ENCODE results near the gene TNIK.
A peak's percentile ranks its signal among the peaks of the same experiment; 100 is the strongest.
"Not testable (repeated sequence)": the region's sequence is repeated elsewhere in the genome, so short reads cannot be mapped to it uniquely, and the experiment has no call there.

TNIK gene

DNA sequence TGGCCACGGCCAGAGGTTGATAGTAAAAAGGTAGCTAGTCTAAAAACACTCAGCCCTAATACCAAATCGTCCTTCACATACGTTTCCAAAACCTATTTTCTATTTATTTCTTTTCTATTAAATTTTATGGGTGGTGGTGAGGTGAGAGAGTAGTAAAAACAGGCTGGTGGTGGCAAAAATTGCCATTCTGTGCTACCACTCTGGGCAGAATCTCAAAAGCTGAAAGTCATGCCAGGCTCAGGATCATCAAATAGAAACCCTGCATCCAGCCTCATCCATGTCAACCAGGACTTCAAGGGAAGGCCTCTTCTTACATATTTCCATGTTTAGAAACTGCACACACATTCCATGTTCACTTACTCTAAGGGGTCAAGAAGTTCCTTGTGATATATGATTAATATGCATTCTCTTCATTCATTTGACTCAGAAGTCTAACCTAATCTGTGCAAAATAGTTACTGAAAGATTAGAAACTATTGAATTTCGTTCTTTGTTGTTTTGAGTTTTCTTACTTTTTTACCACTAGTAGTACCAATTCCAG is 153.1 kb downstream of the TNIK start:
- Histone ChIP-seq H3K4ac (ENCODE audit: low read depth in 1 of 2, low read length in 2 of 2) (peak overlapping the region in 1 of 2 experiments; percentile 13), H3K9ac (ENCODE audit: low read length) (peak overlapping the region; percentile 69), H3K79me1 (replicated peaks; ENCODE audit: low read length, poor library complexity, severe bottlenecking) (peaks cover 14% of the 10 kb centered on the region), H3K4me3 (ENCODE audit: insufficient read depth in 1 of 2, low read depth in 1 of 2, low read length in 2 of 2) (no peak overlapping the region), H2BK15ac (ENCODE audit: low read depth, poor library complexity, severe bottlenecking) (no peak overlapping the region), H3K14ac (ENCODE audit: low read length in 2 of 2) (no peak overlapping the region), H3K27me3 (ENCODE audit: control insufficient read depth in 1 of 2, insufficient read depth in 1 of 2, low read length in 2 of 2) (no peaks in the 10 kb centered on the region), H4K8ac (ENCODE audit: low read length) (no peak overlapping the region), H2BK5ac (ENCODE audit: low read depth, low read length, poor library complexity, severe bottlenecking) (no peak overlapping the region), H3K4me2 (ENCODE audit: low read length, poor library complexity, severe bottlenecking) (no peak overlapping the region), H3K9me3 (ENCODE audit: control insufficient read depth, low read length) (no peaks in the 10 kb centered on the region), H3K23ac (ENCODE audit: low read length in 2 of 2) (no peak overlapping the region), H3K18ac (ENCODE audit: low read depth in 1 of 2, low read length in 2 of 2) (no peak overlapping the region), H2AK5ac (ENCODE audit: low read length, severe bottlenecking) (peak overlapping the region; percentile 86), H3K4me1 (ENCODE audit: control insufficient read depth, insufficient read depth, low read depth, low read length) (peaks cover 2% of the 10 kb centered on the region), H3K36me3 (ENCODE audit: control insufficient read depth in 1 of 2, insufficient read depth in 2 of 2, low read depth in 1 of 2, low read length in 2 of 2) (no peaks in the 10 kb centered on the region), H2BK120ac (ENCODE audit: low read depth, low read length) (no peak overlapping the region), H3K27ac (ENCODE audit: low read length, poor library complexity, severe bottlenecking) (peak overlapping the region; percentile 59), H2BK12ac (ENCODE audit: low read length in 2 of 2) (peak overlapping the region in 1 of 2 experiments; percentile 70), H2AFZ (ENCODE audit: low read depth, low read length) (no peak overlapping the region), H4K91ac (ENCODE audit: low read length) (no peak overlapping the region)
- peak; percentile 31 for DNase-seq
- WGBS = 72% methylated on average over 2 of the region's 4 CpGs

DNA sequence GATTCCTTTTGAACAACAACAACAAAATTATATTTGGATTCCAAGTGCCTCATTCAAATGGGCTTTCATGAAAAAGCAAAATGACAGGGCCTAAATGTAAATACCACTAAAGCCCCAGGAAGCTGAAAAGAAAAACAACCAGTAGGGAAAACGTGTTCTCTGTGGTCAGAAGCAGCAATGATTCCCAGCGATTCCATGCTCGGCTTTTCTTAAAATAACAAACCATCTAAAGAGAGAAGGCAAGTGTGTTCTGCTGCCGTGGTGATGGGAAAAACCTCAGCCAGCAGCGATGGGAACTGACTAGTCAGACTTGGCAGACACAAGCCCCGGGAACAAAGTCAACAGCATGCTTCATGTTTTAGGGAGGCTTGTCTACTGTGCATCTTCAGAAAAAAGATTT is 153.6 kb downstream of the TNIK start:
- Histone ChIP-seq H3K4me3 (ENCODE audit: insufficient read depth in 1 of 2, low read depth in 1 of 2, low read length in 2 of 2) (peak overlapping the region in 1 of 2 experiments; percentile 47), H3K23ac (ENCODE audit: low read length in 2 of 2) (no peak overlapping the region), H2AFZ (ENCODE audit: low read depth, low read length) (no peak overlapping the region), H3K4ac (ENCODE audit: low read depth in 1 of 2, low read length in 2 of 2) (no peak overlapping the region), H3K4me1 (ENCODE audit: control insufficient read depth, insufficient read depth, low read depth, low read length) (no peaks in the 10 kb centered on the region), H3K27me3 (ENCODE audit: control insufficient read depth in 1 of 2, insufficient read depth in 1 of 2, low read length in 2 of 2) (no peaks in the 10 kb centered on the region), H3K9me3 (ENCODE audit: control insufficient read depth, low read length) (no peaks in the 10 kb centered on the region), H3K14ac (ENCODE audit: low read length in 2 of 2) (no peak overlapping the region), H2BK12ac (ENCODE audit: low read length in 2 of 2) (no peak overlapping the region), H3K18ac (ENCODE audit: low read depth in 1 of 2, low read length in 2 of 2) (no peak overlapping the region), H3K4me2 (ENCODE audit: low read length, poor library complexity, severe bottlenecking) (no peak overlapping the region), H3K9ac (ENCODE audit: low read length) (peak overlapping the region; percentile 69), H2BK120ac (ENCODE audit: low read depth, low read length) (no peak overlapping the region), H2BK5ac (ENCODE audit: low read depth, low read length, poor library complexity, severe bottlenecking) (no peak overlapping the region), H4K8ac (ENCODE audit: low read length) (no peak overlapping the region), H4K91ac (ENCODE audit: low read length) (no peak overlapping the region), H3K36me3 (ENCODE audit: control insufficient read depth in 1 of 2, insufficient read depth in 2 of 2, low read depth in 1 of 2, low read length in 2 of 2) (no peaks in the 10 kb centered on the region), H2BK15ac (ENCODE audit: low read depth, poor library complexity, severe bottlenecking) (no peak overlapping the region), H3K27ac (ENCODE audit: low read length, poor library complexity, severe bottlenecking) (peak overlapping the region; percentile 61), H2AK5ac (ENCODE audit: low read length, severe bottlenecking) (no peak overlapping the region), H3K79me1 (replicated peaks; ENCODE audit: low read length, poor library complexity, severe bottlenecking) (peaks cover 14% of the 10 kb centered on the region)
- WGBS = 6% methylated on average over 5 of the region's 6 CpGs
- DNase-seq = peak; percentile 95

DNA sequence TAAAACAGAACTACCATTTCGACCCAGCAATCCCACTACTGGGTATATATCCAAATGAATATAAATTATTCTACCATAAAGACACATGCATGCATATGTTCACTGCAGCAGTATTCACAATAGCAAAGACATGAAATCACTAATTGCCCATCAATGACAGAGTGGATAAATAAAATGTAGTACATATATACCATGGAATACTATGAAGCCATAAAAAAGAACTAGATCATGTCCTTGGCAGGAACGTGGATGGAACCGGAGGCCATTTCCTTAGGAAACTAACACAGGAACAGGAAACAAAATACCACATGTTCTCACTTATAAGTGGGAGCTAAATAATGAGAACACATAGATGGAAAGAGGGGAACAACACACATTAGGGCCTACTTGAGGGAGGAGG is 154.4 kb downstream of the TNIK start:
- H3K79me1 ChIP-seq (replicated peaks; ENCODE audit: low read length, poor library complexity, severe bottlenecking); H2AFZ ChIP-seq (ENCODE audit: low read depth, low read length); DNase-seq; H3K9me3 ChIP-seq (ENCODE audit: control insufficient read depth, low read length); H3K23ac ChIP-seq (ENCODE audit: low read length in 2 of 2); H2BK12ac ChIP-seq (ENCODE audit: low read length in 2 of 2); H3K4me1 ChIP-seq (ENCODE audit: control insufficient read depth, insufficient read depth, low read depth, low read length); H2BK5ac ChIP-seq (ENCODE audit: low read depth, low read length, poor library complexity, severe bottlenecking); H3K4me2 ChIP-seq (ENCODE audit: low read length, poor library complexity, severe bottlenecking); H2BK120ac ChIP-seq (ENCODE audit: low read depth, low read length); H3K14ac ChIP-seq (ENCODE audit: low read length in 2 of 2); H4K8ac ChIP-seq (ENCODE audit: low read length); H3K27me3 ChIP-seq (ENCODE audit: control insufficient read depth in 1 of 2, insufficient read depth in 1 of 2, low read length in 2 of 2); H2BK15ac ChIP-seq (ENCODE audit: low read depth, poor library complexity, severe bottlenecking); H3K18ac ChIP-seq (ENCODE audit: low read depth in 1 of 2, low read length in 2 of 2); H3K4ac ChIP-seq (ENCODE audit: low read depth in 1 of 2, low read length in 2 of 2); H2AK5ac ChIP-seq (ENCODE audit: low read length, severe bottlenecking); H4K91ac ChIP-seq (ENCODE audit: low read length); H3K36me3 ChIP-seq (ENCODE audit: control insufficient read depth in 1 of 2, insufficient read depth in 2 of 2, low read depth in 1 of 2, low read length in 2 of 2); H3K4me3 ChIP-seq (ENCODE audit: insufficient read depth in 1 of 2, low read depth in 1 of 2, low read length in 2 of 2): not testable (repeated sequence)
- H3K9ac ChIP-seq (ENCODE audit: low read length) = peak overlapping the region; percentile 69
- WGBS = 90% methylated on average over 2 of the region's 3 CpGs
- peak overlapping the region; percentile 61 for H3K27ac ChIP-seq (ENCODE audit: low read length, poor library complexity, severe bottlenecking)

DNA sequence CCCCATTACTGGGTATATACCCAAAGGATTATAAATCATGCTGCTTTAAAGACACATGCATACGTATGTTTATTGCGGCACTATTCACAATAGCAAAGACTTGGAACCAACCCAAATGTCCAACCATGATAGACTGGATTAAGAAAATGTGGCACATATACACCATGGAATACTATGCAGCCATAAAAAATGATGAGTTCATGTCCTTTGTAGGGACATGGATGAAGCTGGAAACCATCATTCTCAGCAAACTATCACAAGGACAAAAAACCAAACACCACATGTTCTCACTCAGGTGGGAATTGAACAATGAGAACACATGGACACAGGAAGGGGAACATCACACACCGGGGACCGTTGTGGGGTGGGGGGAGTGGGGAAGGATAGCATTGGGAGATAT is 155.7 kb downstream of the TNIK start:
- not testable (repeated sequence) for H3K27me3 ChIP-seq (ENCODE audit: control insufficient read depth in 1 of 2, insufficient read depth in 1 of 2, low read length in 2 of 2); H3K18ac ChIP-seq (ENCODE audit: low read depth in 1 of 2, low read length in 2 of 2); DNase-seq; H2BK120ac ChIP-seq (ENCODE audit: low read depth, low read length); H3K4me2 ChIP-seq (ENCODE audit: low read length, poor library complexity, severe bottlenecking); H3K9ac ChIP-seq (ENCODE audit: low read length); H3K36me3 ChIP-seq (ENCODE audit: control insufficient read depth in 1 of 2, insufficient read depth in 2 of 2, low read depth in 1 of 2, low read length in 2 of 2); H3K9me3 ChIP-seq (ENCODE audit: control insufficient read depth, low read length); H2AK5ac ChIP-seq (ENCODE audit: low read length, severe bottlenecking); H2BK5ac ChIP-seq (ENCODE audit: low read depth, low read length, poor library complexity, severe bottlenecking); H2AFZ ChIP-seq (ENCODE audit: low read depth, low read length); H3K4me3 ChIP-seq (ENCODE audit: insufficient read depth in 1 of 2, low read depth in 1 of 2, low read length in 2 of 2); H3K4me1 ChIP-seq (ENCODE audit: control insufficient read depth, insufficient read depth, low read depth, low read length); H3K23ac ChIP-seq (ENCODE audit: low read length in 2 of 2); H3K27ac ChIP-seq (ENCODE audit: low read length, poor library complexity, severe bottlenecking); H4K8ac ChIP-seq (ENCODE audit: low read length); H3K4ac ChIP-seq (ENCODE audit: low read depth in 1 of 2, low read length in 2 of 2); H3K14ac ChIP-seq (ENCODE audit: low read length in 2 of 2); H4K91ac ChIP-seq (ENCODE audit: low read length); H2BK12ac ChIP-seq (ENCODE audit: low read length in 2 of 2); H2BK15ac ChIP-seq (ENCODE audit: low read depth, poor library complexity, severe bottlenecking)
- WGBS = 90% methylated on average over 2 of the region's 4 CpGs
- H3K79me1 ChIP-seq (replicated peaks; ENCODE audit: low read length, poor library complexity, severe bottlenecking) = peaks cover 14% of the 10 kb centered on the region
